ENCODE results near the gene ACTN4. TPM values are rescaled to one million over a fixed set of nuclear protein-coding genes. Genes with fewer than 3 reads are reported as not detected.

ACTN4 gene
- total RNA-seq, 1 donor from 2014 or later = 921 TPM

DNA sequence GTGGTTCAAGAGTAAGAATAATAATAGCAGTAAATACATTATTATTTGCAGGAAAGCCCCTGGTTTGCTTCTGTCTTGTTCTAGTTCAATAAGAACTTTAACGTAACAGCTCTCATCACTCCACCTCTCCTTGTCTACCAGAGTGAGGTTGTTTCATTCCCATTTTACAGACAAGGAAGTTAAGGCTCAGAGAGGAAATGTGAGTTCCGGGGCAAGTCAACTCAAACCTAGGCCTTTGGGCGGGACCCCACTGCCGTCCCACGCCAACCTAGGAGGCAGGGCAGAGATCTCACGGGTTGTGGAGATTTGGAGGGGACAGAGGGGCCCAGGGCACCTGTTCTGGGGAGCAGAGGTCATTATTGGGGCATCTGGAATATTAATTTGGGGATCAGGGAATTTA lies 31.2 kb upstream of the ACTN4 start:
- Mint-ChIP-seq H3K36me3 (ENCODE audit: low read depth) (no peaks in the 10 kb centered on the region), H3K9me3 (ENCODE audit: low read depth) (no peaks in the 10 kb centered on the region), H3K4me1 (ENCODE audit: low read depth) (peaks cover 23% of the 10 kb centered on the region), H3K27me3 (ENCODE audit: low read depth) (no peaks in the 10 kb centered on the region), H3K27ac (ENCODE audit: unreplicated experiment) (no peak overlapping the region), H3K4me3 (ENCODE audit: unreplicated experiment) (no peak overlapping the region)
- DNase-seq (ENCODE audit: low spot score) = no peak
- TF ChIP-seq, protein P1, sequence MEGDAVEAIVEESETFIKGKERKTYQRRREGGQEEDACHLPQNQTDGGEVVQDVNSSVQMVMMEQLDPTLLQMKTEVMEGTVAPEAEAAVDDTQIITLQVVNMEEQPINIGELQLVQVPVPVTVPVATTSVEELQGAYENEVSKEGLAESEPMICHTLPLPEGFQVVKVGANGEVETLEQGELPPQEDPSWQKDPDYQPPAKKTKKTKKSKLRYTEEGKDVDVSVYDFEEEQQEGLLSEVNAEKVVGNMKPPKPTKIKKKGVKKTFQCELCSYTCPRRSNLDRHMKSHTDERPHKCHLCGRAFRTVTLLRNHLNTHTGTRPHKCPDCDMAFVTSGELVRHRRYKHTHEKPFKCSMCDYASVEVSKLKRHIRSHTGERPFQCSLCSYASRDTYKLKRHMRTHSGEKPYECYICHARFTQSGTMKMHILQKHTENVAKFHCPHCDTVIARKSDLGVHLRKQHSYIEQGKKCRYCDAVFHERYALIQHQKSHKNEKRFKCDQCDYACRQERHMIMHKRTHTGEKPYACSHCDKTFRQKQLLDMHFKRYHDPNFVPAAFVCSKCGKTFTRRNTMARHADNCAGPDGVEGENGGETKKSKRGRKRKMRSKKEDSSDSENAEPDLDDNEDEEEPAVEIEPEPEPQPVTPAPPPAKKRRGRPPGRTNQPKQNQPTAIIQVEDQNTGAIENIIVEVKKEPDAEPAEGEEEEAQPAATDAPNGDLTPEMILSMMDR (IDR thresholded peaks at IDR 0.05) = no peak

DNA sequence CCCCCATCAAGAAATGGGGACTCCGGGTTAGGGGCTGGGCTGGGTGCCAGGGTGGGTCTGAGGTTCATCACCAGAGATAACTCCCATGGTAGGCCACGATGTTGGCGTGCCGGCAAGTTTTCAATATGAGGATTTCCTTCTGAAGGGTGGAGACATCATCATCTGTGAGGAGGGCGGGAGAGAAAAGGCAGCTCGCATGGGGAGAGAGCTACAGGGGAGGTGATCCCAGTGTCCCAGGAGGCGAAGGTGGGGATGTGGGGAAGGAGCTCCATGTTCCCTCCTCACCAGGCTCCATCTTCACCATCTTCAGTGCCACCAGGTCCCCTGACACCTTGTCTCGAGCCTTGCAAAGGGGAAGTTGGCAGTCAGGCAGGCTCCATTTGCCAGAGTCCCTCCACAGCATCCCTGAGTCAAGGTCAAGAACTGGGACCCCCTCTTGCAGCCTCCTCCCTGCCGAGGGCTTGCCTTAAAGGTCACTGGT lies 30.1 kb upstream of the ACTN4 start:
- Mint-ChIP-seq H3K36me3 (ENCODE audit: low read depth) (peaks cover 7% of the 10 kb centered on the region), H3K4me1 (ENCODE audit: low read depth) (peaks cover 23% of the 10 kb centered on the region), H3K4me3 (ENCODE audit: unreplicated experiment) (no peak overlapping the region), H3K27me3 (ENCODE audit: low read depth) (no peaks in the 10 kb centered on the region), H3K27ac (ENCODE audit: unreplicated experiment) (no peak overlapping the region), H3K9me3 (ENCODE audit: low read depth) (no peaks in the 10 kb centered on the region)
- TF ChIP-seq, protein P1 (IDR thresholded peaks at IDR 0.05) = no peak
- no peak for DNase-seq (ENCODE audit: low spot score)

DNA sequence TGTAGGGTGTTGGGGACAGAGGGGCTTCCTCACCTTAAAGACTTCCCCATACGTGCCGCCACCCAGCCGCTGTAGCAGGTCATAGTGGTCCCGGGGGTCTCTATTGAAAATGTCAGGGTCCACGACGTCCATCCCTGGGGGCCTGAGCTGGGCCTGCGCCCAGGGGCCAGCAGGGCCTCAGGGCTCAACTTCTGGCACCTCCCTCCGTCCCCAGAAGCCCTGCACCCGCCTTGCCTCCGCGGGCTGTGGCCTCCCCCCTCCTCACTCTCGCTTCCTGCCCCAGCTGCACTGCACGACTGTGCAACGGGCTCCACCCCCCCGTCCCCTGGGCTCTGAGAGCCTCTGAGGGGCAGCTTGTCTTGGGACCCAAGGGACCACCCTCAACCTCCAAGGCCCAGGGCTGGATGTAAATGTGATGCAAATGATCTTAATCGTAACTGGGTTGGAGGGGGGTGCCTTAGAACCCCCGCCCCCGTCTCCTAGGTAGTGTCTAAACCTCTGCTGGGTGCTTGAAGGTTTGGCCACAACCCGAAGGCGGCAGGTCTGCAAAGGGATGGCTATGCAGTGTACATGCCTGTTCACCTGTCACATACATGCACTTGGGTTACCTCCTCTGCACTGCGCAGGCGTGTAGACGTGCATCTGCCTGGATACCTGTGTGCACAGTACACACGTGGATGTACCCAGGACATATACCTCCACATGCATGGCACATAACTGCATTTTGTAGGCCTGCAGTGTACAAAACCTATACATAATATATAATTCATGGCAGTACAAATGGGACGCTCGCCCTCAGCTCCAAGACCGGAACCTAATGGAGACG lies 29.5 kb upstream of the ACTN4 start, which contains the start of gene MAP4K1:
Gene MAP4K1 (minus strand): TSS at position 190 of the 826 bp plus-strand sequence. CDS start 58 bp downstream, at position 132.
- TF ChIP-seq, protein P1 (IDR thresholded peaks at IDR 0.05) = no peak
- H3K27me3 Mint-ChIP-seq (ENCODE audit: low read depth) = no peaks in the 10 kb centered on the region
- peak within 1 kb of the TSS; percentile 85 for H3K27ac Mint-ChIP-seq (ENCODE audit: unreplicated experiment)
- no peaks in the 10 kb centered on the region for H3K9me3 Mint-ChIP-seq (ENCODE audit: low read depth)
- H3K36me3 Mint-ChIP-seq (ENCODE audit: low read depth) = peaks cover 7% of the 10 kb centered on the region
- peak within 1 kb of the TSS; percentile 99 for H3K4me3 Mint-ChIP-seq (ENCODE audit: unreplicated experiment)
- peaks cover 23% of the 10 kb centered on the region for H3K4me1 Mint-ChIP-seq (ENCODE audit: low read depth)
- no peak for DNase-seq (ENCODE audit: low spot score)

DNA sequence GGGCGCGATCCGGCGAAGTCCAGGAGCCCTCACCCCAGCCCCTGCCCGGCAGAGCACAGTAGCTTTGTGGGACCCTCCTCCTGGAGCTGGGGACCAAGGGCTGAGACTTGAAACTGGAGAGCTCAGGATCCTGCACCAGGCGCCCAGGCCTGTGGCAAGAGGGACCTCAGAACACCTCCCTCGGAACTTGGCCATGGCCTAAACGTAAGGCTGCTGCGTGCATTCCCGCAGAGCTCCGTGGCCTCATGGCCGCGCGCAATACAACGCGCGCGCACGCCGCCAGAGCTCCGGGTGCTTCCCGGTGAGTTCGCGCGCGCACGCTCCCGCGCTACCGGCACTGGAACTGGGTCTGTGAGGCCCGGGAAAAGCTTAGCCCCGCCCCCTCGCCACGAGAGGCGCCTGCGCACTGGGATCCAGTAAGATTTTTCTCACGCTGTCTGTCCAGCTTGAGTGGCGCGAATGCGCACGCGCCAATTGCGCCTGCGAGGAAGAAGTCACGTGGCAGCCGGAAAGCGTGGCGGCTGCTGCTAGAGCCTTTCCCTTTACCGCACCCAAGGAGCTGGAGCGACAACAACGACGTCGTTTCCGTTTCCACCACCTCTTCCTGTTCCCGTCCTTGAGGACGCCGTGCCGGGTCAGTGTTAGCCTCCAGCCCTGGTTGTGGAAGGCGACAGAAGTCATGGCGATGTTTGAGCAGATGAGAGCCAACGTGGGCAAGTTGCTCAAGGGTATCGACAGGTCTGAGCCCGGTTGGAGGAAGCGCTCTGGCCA lies 28.7 kb upstream of the ACTN4 start, which contains the start of gene EIF3K:
Gene EIF3K (plus strand): TSS at position 599 of the 771 bp plus-strand sequence. CDS start 81 bp downstream, at position 680.
- peaks cover 23% of the 10 kb centered on the region for H3K4me1 Mint-ChIP-seq (ENCODE audit: low read depth)
- no peaks in the 10 kb centered on the region for H3K9me3 Mint-ChIP-seq (ENCODE audit: low read depth)
- TF ChIP-seq, protein P1 (IDR thresholded peaks at IDR 0.05) = no peak
- H3K4me3 Mint-ChIP-seq (ENCODE audit: unreplicated experiment) = peak within 1 kb of the TSS; percentile 99
- DNase-seq (ENCODE audit: low spot score) = peak; percentile 99
- no peaks in the 10 kb centered on the region for H3K27me3 Mint-ChIP-seq (ENCODE audit: low read depth)
- H3K36me3 Mint-ChIP-seq (ENCODE audit: low read depth) = peaks cover 11% of the 10 kb centered on the region
- H3K27ac Mint-ChIP-seq (ENCODE audit: unreplicated experiment) = peak within 1 kb of the TSS; percentile 99
